Measurements from ENCODE around the gene SPATC1L. TPM values are rescaled to one million over a fixed set of nuclear protein-coding genes. Genes with fewer than 3 reads are reported as not detected.
"Not testable (repeated sequence)": the region's sequence is repeated elsewhere in the genome, so short reads cannot be mapped to it uniquely, and the experiment has no call there.

The SPATC1L gene
- total RNA-seq, 1 donor from 2014 or later = 6.3 TPM

DNA sequence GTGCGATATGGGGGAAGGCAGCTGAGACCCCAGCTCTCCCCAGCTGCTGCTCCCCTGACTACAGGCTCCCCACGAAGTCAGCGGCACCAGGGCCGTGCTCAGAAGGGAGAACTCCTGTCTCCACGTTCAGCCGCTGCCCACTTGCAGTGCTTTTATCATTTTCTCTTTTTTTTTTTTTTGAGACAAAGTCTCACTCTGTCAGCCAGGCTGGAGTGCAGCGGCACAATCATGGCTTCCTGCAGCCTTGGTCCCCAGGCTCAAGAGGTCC lies 27.9 kb downstream of the SPATC1L start:
- ATAC-seq (ENCODE audit: poor library complexity) (no peak), DNase-seq (peak; percentile 12)
- intact Hi-C loops (cut with DNase I) = no loop called here

DNA sequence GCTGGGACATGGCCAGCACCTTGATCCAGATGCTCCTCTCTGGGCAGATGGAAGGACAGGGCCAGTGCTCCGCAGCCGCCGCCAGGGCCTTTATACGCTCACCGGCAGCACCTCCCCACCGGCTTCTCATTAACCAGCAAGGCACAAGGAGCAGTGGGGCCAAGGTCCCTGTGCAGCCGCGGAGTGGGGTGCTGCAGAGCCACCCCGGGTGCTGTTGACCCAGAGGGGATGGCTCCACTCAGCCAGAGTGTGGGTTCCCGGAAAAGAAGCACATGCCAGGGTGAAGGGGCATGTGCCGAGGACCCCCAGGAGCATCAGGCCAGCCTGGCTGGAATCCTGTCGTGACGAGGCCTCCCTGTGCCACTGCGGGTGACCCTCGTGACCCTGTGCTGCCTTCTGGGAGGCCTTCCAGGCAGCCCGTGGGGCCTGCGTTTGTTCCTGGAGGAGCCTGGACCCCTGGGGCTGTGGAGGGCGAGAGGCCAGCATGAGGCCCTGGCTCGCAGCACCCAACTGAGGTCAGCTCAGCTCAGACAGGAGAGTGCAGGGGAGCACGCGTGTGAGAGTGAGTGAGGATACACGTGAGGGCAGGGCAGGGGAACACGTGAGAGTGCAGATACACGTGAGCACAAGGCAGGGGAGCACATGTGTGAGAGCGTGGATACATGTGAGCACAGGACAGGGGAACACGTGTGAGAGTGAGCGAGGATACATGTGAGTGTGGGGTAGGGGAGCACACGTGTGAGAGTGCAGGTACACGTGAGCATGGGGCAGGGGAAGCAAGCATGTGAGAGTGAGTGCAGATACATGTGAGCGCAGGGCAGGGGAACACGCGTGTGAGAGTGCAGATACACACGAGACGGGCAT lies 28.5 kb downstream of the SPATC1L start, which contains the start of gene FTCD:
Gene FTCD (minus strand): TSS at position 66 of the 864 bp plus-strand sequence. CDS start 56 bp downstream, at position 10.
- peak; percentile 38 for DNase-seq
- intact Hi-C loops (cut with DNase I) = no loop called here
- ATAC-seq (ENCODE audit: poor library complexity) = no peak

DNA sequence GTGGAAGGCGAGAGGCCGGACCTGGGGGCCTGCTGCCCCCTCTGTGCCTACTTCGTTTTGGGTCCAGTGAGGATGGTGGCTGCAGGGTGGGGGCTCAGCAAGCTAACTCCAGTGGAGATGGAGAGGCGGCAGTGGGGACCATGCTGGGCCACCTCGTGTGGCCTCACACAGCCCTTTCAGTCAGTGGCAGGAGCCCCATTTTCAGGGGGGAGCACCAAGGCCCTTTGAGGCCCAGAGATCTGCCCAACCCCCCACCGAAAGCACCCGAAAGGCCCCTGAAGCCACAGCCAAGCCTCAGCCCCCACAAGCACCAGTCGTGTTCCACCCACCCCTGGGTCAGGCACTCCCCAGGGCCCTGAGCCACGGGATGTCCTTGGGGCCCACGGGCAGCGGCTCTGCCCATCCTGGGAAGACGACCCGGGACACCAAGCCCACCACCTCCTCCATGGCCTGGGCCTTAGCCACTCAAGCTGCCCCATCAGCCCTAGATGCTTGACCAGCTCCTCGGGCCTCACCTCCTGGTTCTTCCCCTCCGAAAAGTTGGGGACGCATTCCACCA lies 29.2 kb downstream of the SPATC1L start:
- ATAC-seq (ENCODE audit: poor library complexity) = no peak
- intact Hi-C loops (cut with DNase I) = no loop called here
- peak; percentile 29 for DNase-seq

DNA sequence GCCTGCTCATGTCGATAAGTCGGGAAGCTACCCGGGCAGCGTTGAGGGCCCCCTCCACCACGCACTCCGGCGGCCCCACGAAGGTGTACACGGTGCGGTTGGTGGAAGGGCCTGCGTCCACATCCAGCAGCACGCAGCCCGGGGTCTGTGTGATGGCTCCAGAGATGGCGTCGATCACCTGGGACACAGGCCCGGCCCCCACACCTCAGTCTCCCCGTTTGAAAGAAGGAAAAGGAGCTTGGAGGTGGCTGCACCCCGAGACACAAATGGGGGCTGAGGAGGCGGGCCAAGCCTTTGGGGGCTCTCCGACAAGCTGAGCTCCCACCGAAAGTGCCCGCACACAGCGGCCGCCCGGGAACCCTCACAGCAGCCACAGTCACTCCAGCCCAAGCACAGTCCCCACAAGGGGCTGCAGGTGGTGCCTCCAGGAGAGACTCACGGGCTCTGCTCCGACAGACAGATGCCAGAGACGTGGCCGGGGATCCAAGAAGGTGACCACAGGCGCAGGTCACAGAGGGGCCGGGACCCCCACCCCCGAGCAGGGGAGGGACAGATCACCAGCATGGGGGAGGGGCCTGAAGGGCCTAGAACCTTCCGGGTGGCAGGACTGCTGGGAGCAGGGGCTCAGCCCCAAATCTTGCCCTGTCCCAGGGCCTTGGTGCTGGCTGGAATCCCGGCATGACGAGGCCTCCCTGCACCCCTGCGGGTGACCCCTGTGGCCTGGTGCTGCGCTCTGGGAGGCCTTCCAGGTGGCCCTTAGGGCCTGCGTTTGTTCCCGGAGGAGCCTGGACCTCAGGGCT lies 29.9 kb downstream of the SPATC1L start:
- ATAC-seq (ENCODE audit: poor library complexity) = no peak
- DNase-seq = peak; percentile 39
- intact Hi-C loops (cut with DNase I) = no loop called here

DNA sequence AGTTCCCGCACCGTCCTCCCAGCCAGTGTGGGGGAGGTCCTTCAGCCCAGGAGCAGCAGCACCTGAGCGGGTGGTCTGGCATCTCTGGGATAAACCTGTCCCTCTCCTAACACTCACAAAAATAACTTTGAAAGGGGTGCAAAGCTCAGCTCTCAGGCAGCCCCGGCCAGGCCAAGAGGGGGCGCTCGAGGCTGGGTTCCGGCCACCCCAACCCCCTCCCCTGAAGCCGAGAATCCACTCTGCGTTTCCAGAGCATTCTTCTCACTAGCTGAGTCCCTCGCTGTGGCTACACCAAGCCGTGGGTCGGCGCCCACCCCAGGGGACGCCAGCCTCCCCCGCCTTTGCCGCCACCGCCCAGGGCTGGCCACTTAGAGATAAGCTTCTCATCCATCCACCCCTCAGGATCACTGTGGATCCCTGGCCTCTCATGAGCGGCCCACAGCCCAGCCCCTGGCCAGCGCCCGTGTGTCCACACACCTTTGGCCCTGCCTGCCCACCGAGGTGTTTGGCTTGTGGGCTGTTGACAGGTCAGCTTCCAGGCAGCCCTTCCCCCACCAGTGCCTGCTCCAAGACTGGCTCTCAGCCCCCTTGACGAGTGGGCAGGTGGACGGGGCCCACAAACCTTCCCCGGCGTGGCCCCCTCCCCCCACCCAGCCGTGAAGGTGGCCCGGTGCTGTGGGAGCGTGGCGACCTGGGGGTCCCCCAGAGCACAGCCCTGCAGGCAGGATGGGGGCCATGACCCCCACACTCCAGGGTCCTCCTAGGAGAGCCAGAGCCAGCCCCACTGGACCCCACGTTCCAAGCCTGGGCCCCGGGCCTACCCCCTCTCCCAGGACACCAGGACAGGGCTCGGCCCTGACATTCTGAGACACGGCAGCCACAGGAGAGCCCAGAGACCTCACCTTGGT lies 30.8 kb downstream of the SPATC1L start:
- peak; percentile 73 for ATAC-seq (ENCODE audit: poor library complexity)
- intact Hi-C loops (cut with DNase I) = no loop called here
- DNase-seq = peak; percentile 76

DNA sequence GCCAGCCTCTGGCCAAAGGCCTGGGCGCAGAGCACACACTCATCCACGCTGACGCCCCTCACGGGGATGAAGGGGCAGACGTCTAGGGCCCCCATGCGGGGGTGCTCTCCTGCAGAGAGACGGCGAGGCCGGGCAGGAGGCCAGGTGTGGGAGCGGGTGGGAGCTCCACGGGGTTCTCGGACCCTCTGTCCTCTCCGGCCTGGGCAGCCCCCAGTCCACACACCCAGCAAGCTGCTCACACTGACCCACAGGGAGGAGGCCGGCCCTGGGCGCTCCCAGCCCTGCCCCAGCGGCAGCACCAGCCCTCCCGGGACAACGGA lies 31.4 kb downstream of the SPATC1L start:
- DNase-seq (peak; percentile 42), ATAC-seq (ENCODE audit: poor library complexity) (peak; percentile 28)
- intact Hi-C loops (cut with DNase I) = no loop called here

DNA sequence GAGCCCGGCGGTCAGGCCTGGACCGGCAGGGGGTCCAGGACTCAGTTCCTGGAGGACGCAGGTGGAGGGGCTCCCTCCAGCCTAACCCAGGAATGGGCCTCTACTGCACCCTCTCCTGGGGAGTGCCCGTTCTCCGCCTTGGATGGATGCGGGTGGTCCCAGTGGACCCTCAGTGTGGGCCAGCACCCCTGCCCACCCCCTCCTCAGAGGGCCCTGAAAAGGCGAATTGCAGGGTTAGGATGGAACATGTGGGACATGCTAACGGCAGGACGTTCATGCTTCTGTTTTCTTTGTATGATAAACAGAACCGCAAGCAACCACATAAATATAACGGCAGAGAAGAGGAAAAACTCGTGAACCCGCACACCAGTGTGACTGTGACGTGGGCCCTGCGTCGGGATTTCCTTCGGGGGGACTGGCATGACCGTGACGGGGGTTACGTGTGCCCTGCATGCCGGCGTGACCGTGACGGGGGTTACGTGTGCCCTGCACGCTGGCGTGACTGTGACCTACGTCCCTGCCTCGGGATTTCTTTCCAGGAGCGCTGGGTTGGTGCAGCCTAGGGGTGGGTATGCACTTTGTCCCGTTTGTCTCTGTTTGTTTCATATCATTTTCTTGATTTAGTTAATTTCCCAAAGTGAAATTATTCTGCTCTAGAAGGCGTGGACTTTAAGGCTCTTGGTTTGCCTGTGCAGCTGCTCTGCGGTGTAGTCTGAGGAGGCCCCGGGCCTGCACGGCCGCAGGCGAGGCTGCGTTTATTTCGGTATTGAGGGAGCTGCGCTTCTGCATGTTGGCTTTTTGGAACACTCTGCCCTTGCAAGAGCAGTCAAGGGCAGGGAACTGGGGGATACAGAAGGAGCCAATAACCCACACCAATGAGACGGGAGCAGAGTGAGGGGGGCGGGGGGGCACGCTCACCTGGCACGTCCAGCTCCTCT lies 32.0 kb downstream of the SPATC1L start:
- ATAC-seq (ENCODE audit: poor library complexity) (peak; percentile 49), DNase-seq (peak; percentile 33)
- intact Hi-C loops (cut with DNase I) = no loop called here

DNA sequence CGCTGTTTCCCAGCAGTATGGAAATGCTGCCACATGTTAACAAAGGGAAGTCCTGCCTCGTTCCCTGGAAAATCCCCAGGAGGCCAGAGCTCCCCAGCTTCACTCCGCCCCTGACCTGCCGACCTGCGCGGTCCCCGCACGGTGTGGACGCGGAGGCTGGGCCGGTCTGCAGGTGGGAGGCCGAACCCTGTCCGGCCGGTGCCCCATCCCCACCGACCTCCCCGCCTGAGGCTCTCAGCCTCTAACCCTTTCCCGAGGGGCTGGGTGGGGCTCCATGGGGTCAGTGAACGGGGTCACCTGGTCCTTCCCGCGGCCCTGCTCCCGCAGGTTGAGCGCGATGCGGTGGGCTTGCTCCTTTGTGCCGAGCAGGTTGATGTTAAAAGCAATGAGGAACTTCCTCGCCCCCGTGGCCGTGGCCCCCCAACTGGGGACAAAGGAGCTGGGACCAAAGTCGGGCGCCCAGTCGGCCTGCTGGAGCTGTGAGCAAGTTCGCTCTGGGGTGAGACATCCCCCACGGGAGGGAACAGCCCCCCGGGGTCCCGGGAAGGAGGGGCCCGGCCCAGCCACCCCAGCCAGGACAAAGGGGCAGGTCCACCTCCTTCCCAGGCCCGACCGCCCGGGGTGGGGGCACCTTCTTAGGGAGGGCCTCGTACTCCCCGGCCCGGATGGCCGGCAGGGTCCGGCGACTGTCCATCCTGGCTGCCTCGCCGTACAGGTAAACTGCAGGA lies 32.8 kb downstream of the SPATC1L start:
- DNase-seq = peak; percentile 32
- intact Hi-C loops (cut with DNase I) = no loop called here
- no peak for ATAC-seq (ENCODE audit: poor library complexity)

DNA sequence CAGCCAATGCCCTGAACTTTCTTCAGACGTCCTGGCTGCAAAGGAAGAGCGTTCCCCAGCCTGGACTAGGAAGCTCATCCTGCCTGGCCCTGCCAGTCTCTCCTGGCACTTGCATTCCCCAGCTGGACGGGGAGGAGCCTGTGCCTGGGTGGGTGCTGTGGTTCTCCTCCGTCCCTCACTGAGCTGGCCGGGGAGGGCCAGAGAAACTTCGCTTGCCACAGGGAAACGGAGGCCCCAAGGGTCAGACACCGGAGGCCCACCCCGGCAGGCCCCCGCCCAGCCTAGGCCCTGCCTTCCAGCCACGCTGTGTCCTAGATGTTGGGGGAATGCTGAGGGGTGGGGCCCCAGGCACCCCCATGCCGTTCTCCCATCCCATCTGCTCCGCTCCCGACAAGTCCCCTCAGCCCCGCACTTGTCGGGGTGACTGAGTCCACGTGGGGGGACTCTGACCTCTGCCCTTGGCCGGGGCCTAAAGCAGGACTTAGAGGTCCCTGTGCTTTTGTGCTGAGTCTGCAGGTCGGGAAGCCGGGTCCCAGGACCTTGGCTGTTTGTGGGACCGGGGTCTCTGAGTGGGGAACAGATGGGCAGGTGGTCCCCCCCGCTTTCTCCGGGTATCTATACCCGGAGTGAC lies 33.7 kb downstream of the SPATC1L start:
- DNase-seq (peak; percentile 39), ATAC-seq (ENCODE audit: poor library complexity) (no peak)
- intact Hi-C loops (cut with DNase I) = no loop called here

DNA sequence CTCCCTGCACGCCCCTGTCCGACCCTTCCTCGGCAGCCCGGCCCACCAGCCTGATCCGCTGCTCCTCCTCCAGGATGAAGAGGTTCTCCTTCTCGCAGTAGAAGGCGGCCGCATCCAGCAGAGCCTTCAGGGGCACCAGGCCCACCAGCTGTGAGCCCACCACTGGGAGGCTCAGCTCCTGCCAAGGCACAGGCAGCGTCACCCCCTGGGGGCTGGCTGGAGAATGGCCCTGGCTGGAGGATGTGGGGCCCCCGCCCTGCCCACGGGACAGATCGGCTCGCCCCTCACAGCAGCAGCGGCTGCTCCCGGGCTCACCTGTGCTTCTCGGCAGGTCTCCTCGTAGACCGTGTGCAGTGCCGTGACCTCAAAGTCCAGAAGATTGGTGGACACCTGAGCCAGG lies 34.2 kb downstream of the SPATC1L start:
- intact Hi-C loops (cut with DNase I) = no loop called here
- ATAC-seq (ENCODE audit: poor library complexity) = no peak

DNA sequence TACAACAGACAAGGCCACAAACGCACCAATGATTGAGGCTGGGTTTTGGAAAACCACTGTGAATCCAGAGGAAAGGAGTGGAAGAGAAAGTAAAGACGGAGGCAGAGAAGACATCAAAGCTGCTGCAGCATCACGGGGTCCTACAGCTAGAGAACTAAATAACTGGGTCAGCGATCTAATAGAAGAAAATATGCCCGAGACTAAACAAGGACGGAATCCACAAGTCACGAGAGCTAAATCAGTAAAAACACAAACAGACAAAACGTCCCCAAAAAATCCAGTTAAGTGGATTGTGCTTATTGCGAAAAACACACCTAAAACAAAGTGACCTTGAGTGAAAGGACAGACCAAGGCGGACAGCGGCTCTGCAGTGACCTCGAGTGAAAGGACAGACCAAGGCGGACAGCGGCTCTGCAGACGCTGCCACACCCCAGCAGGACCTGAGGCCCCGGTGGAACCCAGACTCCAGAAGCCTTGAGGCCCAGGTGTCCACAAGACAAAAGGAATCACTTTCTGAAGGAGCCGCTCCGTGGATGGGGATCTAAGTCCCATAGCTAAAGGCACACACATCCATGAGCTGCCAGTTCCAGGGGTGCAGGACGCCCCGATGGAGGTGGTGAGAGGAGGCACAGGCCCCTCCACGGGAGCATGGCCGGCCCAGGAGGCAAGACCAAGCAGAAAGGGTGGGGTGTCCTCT lies 34.9 kb downstream of the SPATC1L start:
- ATAC-seq (ENCODE audit: poor library complexity) (no peak), DNase-seq (peak; percentile 26)

More for the DNA sequence above, 34.2 kb downstream of the SPATC1L start:
- peak; percentile 36 for DNase-seq

DNA sequence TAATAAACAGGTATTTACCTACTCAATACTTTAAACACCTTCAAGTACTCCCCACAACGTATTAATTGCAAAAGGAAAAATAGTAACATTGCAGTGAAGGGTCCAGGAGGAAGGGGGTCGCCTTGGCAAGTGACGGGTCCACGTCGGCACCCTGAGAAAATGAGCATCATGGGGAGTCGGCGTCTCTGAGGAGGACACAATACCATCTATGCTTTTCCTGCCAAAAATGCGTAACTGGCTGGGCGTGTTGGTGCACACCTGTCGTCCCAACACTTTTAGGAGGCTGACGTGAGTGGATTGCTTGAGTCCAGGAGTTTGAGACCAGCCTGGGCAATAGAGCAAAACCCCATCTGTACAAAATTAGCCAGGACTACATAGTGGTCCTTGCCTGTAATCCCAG lies 36.2 kb downstream of the SPATC1L start:
- intact Hi-C loops (cut with DNase I) = loop anchor here (10.0 kb wide), 1 partner anchor 107 kb away; no protein-coding TSS in a partner anchor
- ATAC-seq (ENCODE audit: poor library complexity) (no peak), DNase-seq (peak; percentile 22)

More for the DNA sequence above, 34.9 kb downstream of the SPATC1L start:
- intact Hi-C loops (cut with DNase I) = loop anchor here (10.0 kb wide), 1 partner anchor 105 kb away; no protein-coding TSS in a partner anchor

DNA sequence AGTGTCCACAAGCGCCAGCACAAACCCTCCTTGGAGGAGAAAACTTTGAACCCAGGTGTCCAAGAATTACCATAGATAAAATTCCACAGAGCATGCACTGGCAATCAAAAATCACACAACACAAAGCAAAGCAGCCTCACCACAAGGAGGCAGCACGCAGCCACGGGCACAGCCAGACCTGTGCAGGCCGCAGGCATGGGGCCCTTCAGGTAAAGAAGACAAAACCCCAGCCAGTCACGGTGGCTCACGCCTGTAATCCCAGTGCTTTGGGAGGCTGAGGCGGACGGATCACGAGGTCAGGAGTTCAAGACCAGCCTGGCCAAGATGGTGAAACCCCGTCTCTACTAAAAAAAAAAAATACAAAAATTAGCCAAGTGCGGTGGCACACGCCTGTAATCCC lies 36.8 kb downstream of the SPATC1L start:
- peak; percentile 53 for DNase-seq
- ATAC-seq (ENCODE audit: poor library complexity) = not testable (repeated sequence)
- intact Hi-C loops (cut with DNase I) = loop anchor here (10.0 kb wide), 1 partner anchor 107 kb away; no protein-coding TSS in a partner anchor

DNA sequence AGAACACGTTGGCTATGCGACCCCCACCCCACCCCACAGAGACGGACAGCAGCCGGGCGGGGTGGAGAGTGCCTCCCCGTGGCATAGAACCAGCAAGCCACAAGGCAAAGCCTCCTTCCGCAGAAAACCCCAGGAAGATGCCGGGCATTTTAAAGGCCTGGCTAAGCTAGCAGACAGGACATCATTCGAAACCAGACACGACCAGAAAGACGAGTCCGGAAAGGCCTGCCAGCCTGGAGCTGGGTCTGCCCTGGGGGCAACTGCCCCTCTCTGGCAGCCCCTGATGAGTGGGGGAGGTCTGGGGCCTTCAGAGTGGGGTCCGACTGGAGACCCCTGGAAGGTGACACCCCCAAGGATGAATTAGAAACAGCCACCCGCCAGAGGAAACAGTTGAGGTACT lies 37.4 kb downstream of the SPATC1L start:
- ATAC-seq (ENCODE audit: poor library complexity) (no peak), DNase-seq (peak; percentile 18)
- intact Hi-C loops (cut with DNase I) = loop anchor here (10.0 kb wide), 1 partner anchor 108 kb away; no protein-coding TSS in a partner anchor

DNA sequence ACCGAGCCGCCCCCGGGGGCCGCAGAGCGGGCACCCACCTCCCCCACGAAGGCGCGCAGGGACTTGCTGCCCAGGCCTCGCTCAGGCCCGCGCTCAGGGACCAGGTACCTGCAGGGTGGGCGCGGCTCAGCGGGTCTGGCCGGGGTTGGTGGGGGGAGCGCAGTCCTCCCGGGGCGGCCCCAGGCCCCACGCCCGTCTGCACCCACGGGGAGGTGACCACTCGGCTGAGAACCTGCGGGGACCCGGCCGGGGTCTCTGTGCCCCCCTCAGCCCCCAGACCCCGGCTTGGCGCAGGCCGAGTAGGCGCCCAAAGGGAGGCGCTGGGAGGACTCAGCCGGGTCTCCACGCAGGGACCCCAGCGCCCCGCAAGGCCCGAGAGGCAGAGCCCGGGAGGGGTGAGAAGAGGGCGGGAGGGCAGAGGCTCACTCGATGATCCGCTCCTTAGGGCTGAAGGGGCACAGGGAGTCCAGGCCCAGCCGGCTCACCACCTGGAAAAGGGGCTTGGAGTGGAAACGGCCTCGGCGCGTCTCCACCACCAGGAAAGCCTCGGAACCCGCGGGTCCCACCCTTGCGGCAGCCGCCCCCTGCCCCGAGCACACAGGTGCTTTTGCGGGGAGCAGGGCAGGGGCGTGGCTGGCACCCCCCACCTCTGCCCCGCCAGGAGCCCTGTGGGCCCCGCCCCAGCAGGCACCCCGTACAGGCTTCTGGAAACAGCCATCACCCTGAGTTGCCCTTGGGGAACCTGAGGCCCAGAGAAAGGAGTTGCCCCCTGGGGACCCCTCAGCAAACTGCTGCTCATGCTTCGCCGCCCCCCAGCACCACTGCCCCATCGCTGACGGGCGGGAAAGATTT lies 38.2 kb downstream of the SPATC1L start:
- ATAC-seq (ENCODE audit: poor library complexity) (no peak), DNase-seq (peak; percentile 29)
- intact Hi-C loops (cut with DNase I) = loop anchor here (10.0 kb wide), 1 partner anchor 109 kb away; no protein-coding TSS in a partner anchor
